BJ (cell line): ENCODE results near the gene ELOVL3. TPM values are rescaled to one million over a fixed set of nuclear protein-coding genes. Genes with fewer than 3 reads are reported as not detected.

ENCODE experiments used
- CTCF ChIA-PET: fragments of 350-600 bp; formaldehyde crosslinking; extraction: SDS; loops from one replicate; lab custom pipeline; 2021; ENCODE audit warnings: antibody characterized with exemption, inconsistent platforms; lab: Yijun Ruan, JAX
- POLR2A ChIA-PET: fragments of 300-600 bp; sonication (Branson Sonifier 250); formaldehyde crosslinking; extraction: SDS; loops from one replicate; lab custom pipeline; 2021; ENCODE audit warnings: antibody characterized with exemption; lab: Charles Lee
- DNase-seq: peaks from one replicate; pipeline ENCODE4 v3.0.0-alpha.2; 2011; ENCODE audit warnings: low read depth
- H3K27me3 ChIP-seq: 2 replicates; pipeline ENCODE4 v1.6.0; 2011; ENCODE audit warnings: low read length; ENCODE audit not compliant: control insufficient read depth, insufficient read depth
- H3K36me3 ChIP-seq: 2 replicates; pipeline ENCODE4 v1.5.1; 2011; ENCODE audit warnings: low read length; ENCODE audit not compliant: control insufficient read depth, insufficient read depth
- H3K4me3 ChIP-seq: 2 replicates; pipeline ENCODE4 v1.5.1; 2011; ENCODE audit warnings: low read depth, mild to moderate bottlenecking, control low read depth, low read length
- polyA plus RNA-seq: library from polyadenylated mRNA; depleted of rRNA; stranded (reverse); fragments of >200 nt; gene quantifications from 2 replicates; pipeline ENCODE4 v1.2.3, GENCODE V29; 2011
- TF ChIP-seq, protein P1 (sequence below): IDR thresholded peaks from 2 replicates; pipeline ENCODE4 v1.5.1; 2011; ENCODE audit warnings: low read depth, mild to moderate bottlenecking, control low read depth, inconsistent platforms, low read length, moderate library complexity; ENCODE audit not compliant: insufficient read depth

ELOVL3 gene
- polyA plus RNA-seq, 1 experiment: 0.43 TPM

DNA sequence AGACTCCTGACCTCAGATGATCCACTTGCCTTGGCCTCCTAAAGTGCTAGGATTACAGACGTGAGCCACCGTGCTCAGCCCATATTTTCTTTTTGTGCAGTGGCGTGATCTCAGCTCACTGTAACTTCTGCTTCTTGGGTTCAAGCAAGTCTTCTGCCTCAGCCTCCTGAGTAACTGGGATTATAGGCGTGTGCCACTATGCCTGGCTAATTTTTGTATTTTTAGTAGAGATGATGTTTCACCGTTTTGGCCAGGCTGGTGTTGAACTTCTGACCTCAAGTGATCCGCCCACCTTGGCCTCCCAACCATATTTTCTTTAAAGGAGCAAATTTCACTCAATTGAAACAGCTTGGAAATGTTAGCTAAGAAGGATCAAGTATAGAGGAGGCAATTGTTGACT is 35.7 kb downstream of the ELOVL3 start:
- H3K4me3 ChIP-seq: no peak overlapping the region
- TF ChIP-seq, protein P1, sequence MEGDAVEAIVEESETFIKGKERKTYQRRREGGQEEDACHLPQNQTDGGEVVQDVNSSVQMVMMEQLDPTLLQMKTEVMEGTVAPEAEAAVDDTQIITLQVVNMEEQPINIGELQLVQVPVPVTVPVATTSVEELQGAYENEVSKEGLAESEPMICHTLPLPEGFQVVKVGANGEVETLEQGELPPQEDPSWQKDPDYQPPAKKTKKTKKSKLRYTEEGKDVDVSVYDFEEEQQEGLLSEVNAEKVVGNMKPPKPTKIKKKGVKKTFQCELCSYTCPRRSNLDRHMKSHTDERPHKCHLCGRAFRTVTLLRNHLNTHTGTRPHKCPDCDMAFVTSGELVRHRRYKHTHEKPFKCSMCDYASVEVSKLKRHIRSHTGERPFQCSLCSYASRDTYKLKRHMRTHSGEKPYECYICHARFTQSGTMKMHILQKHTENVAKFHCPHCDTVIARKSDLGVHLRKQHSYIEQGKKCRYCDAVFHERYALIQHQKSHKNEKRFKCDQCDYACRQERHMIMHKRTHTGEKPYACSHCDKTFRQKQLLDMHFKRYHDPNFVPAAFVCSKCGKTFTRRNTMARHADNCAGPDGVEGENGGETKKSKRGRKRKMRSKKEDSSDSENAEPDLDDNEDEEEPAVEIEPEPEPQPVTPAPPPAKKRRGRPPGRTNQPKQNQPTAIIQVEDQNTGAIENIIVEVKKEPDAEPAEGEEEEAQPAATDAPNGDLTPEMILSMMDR: no peak
- no peaks in the 10 kb centered on the region for H3K27me3 ChIP-seq
- ChIA-PET POLR2A (no interaction called here), CTCF (interaction anchor here (1.7 to 2.5 kb wide), 2 partner anchors 12 to 240 kb away, joined by 4 to 13 read pairs; partner anchors contain the start of gene ACTR1A)
- DNase-seq: no peak
- H3K36me3 ChIP-seq: peaks cover 3% of the 10 kb centered on the region; the same call in 1 of the 2 replicates

DNA sequence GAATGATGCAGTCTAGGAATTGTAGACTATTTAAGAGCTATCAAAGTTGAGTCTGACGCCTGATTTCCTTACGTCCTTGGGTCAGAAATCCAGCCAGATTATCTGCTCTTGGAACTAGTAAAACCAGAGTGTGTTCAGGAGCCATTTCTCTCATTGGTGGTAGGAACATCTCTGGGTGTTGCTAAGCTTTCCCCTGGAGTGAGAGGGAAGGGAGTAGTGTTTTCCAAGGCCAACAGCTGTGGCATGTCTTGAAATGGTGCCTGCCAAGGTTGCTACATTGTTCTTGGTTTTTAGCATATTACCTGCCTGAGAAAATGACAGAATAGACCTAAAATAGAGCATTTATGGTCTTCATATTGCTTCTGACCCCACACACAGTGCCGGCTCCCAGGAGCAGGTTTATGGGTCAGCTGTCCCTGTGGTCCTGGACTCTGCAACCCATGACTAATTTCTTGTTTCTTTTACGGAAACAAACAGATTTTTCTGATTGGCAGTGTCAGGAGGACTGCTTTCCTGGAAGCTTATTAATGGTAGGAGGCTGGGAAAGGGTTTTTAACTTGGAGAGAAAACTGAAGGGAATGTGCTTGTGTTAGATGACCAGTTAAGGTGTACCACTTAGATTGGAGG is 36.8 kb downstream of the ELOVL3 start:
- Histone ChIP-seq H3K27me3 (no peaks in the 10 kb centered on the region), H3K36me3 (peaks cover 3% of the 10 kb centered on the region; the same call in 1 of the 2 replicates), H3K4me3 (no peak overlapping the region)
- DNase-seq: no peak
- POLR2A ChIA-PET: no interaction called here
- CTCF ChIA-PET: interaction anchor here (0.9 to 2.5 kb wide), 5 partner anchors 10 to 239 kb away, joined by 3 to 13 read pairs (median 4); partner anchors contain the start of gene ACTR1A
- TF ChIP-seq, protein P1: no peak

DNA sequence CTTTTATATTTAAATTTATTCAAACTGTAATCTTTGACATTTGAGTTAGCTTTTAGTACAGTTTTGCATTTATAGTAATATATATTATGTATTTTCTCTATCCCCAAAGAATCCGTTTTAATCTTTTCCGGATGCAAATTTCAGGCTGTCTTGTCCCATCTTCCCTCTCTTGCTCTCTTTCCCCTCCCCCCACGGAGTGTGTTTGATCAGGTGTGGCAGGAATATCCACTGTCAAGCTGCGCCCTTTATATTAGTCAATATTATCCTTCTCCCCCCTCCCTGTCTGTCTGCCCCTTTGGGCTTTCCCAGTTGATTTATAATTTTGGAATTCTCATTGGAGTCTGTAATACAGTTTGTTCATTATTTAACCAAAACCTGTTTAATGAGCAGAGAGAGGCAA is 38.3 kb downstream of the ELOVL3 start:
- Histone ChIP-seq H3K27me3 (no peaks in the 10 kb centered on the region), H3K36me3 (peaks cover 3% of the 10 kb centered on the region; the same call in 1 of the 2 replicates), H3K4me3 (no peak overlapping the region)
- ChIA-PET CTCF (interaction anchor here (0.6 to 0.7 kb wide), 2 partner anchors 15 to 34 kb away, joined by 3 read pairs; no protein-coding TSS in a partner anchor), POLR2A (no interaction called here)
- TF ChIP-seq, protein P1: no peak
- DNase-seq: no peak

DNA sequence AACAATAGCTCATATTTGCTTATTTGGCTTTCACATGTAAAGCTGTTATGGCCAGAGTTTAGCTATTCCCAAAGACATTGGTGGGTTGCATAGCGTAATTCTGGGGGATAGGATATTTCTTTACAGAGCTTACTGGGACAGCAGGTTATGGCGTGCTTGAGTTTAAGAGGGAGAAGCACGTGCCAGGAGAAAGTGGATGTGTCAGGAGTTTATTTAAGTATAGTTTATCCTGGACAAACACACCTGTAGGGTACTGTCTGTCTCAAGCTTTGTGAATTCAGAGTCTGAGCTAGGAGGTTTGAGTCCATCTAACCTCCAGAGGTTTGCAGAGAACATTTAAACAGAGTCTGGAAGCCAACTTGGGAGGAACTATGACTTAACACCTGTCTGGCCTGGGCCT is 40.6 kb downstream of the ELOVL3 start:
- ChIA-PET CTCF (interaction anchor here (1.0 to 1.9 kb wide), 5 partner anchors 11 to 137 kb away, joined by 3 to 8 read pairs (median 4); no protein-coding TSS in a partner anchor), POLR2A (no interaction called here)
- H3K27me3 ChIP-seq: no peaks in the 10 kb centered on the region
- H3K4me3 ChIP-seq: no peak overlapping the region
- TF ChIP-seq, protein P1: no peak
- no peak for DNase-seq
- H3K36me3 ChIP-seq: peaks cover 1% of the 10 kb centered on the region; the same call in 1 of the 2 replicates

DNA sequence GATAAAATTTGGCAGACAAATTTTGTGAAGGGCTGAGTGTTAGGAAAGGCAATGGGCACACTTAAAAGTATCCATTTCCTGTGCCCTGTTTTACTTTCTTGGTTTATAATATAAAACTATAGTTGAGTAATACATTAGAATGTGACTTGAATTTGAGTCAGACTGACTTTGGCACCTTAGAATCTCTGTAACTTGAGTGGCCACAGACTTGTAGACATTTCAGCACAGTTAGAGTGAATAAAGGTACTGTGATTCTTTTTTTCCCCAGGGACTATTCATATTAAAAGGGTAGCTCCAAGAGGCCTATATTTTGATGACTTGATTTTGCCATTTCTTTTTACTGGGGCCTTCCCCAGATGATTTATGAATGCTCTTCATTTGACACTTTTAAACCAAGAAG is 41.6 kb downstream of the ELOVL3 start:
- no peaks in the 10 kb centered on the region for H3K27me3 ChIP-seq
- POLR2A ChIA-PET: interaction anchor here (0.6 kb wide), 2 partner anchors 65 to 1125 kb away, joined by 3 to 10 read pairs; no protein-coding TSS in a partner anchor
- DNase-seq: no peak
- no peak overlapping the region for H3K4me3 ChIP-seq
- CTCF ChIA-PET: interaction anchor here (1.0 to 1.6 kb wide), 2 partner anchors 10 to 27 kb away, joined by 4 read pairs; no protein-coding TSS in a partner anchor
- no peaks in the 10 kb centered on the region for H3K36me3 ChIP-seq
- TF ChIP-seq, protein P1: no peak
